OCI-LY1 (cell line): Measurements from ENCODE around the gene ARHGEF12.

Experiments
- H2AFZ ChIP-seq: fragments of 200-600 bp; sonication (generic), shearing (Covaris generic); 2 replicates; pipeline ENCODE4 v1.6.0; 2014; ENCODE audit warnings: antibody characterized with exemption, mild to moderate bottlenecking, low read length
- H3F3A ChIP-seq: fragments of 200-600 bp; sonication (generic), shearing (Covaris generic); 2 replicates; pipeline ENCODE4 v1.6.0; 2014; ENCODE audit warnings: mild to moderate bottlenecking, antibody characterized with exemption, low read length, moderate library complexity; ENCODE audit not compliant: insufficient read depth
- H3K27ac ChIP-seq: fragments of 200-600 bp; sonication (generic); 2 replicates; pipeline ENCODE4 v1.5.1; 2014; ENCODE audit warnings: low read length, mixed run types, mild to moderate bottlenecking, low read depth; ENCODE audit not compliant: poor library complexity, severe bottlenecking
- H3K27me3 ChIP-seq: fragments of 200-600 bp; sonication (generic); 2 replicates; pipeline ENCODE4 v1.6.0; 2014; ENCODE audit warnings: antibody characterized with exemption, mild to moderate bottlenecking, low read length, moderate library complexity; ENCODE audit not compliant: insufficient read depth
- H3K36me3 ChIP-seq: fragments of 200-600 bp; sonication (generic); 2 replicates; pipeline ENCODE4 v1.6.1; 2014; ENCODE audit warnings: mild to moderate bottlenecking, antibody characterized with exemption, low read length, moderate library complexity, mixed read lengths; ENCODE audit not compliant: insufficient read depth
- H3K4me1 ChIP-seq: fragments of 200-600 bp; sonication (generic); 2 replicates; pipeline ENCODE4 v1.5.1; 2014; ENCODE audit warnings: mild to moderate bottlenecking, low read length, moderate library complexity; ENCODE audit not compliant: insufficient read depth, severe bottlenecking
- H3K4me2 ChIP-seq: fragments of 200-600 bp; sonication (generic), shearing (Covaris generic); 2 replicates; pipeline ENCODE4 v1.6.1; 2014; ENCODE audit warnings: low read length
- H3K4me3 ChIP-seq: fragments of 200-600 bp; sonication (generic); 2 replicates; pipeline ENCODE4 v1.5.1; 2014; ENCODE audit warnings: low read length, low read depth, mild to moderate bottlenecking, mixed read lengths; ENCODE audit not compliant: poor library complexity, severe bottlenecking
- H3K79me2 ChIP-seq: fragments of 200-600 bp; shearing (Covaris generic); 2 replicates; pipeline ENCODE4 v1.6.1; 2016; ENCODE audit warnings: mixed run types, low read length, mixed read lengths; ENCODE audit not compliant: insufficient read depth
- H3K9ac ChIP-seq: fragments of 200-600 bp; sonication (generic), shearing (Covaris generic); 2 replicates; pipeline ENCODE4 v1.6.1; 2014; ENCODE audit warnings: mild to moderate bottlenecking, low read length, mixed read lengths
- H3K9me2 ChIP-seq: fragments of 200-600 bp; sonication (generic), shearing (Covaris generic); 2 replicates; pipeline ENCODE4 v1.6.1; 2014; ENCODE audit warnings: low read depth, mild to moderate bottlenecking, low read length, mixed read lengths
- H3K9me3 ChIP-seq: fragments of 200-600 bp; shearing (Covaris generic); 2 replicates; pipeline ENCODE4 v1.6.1; 2014; ENCODE audit warnings: low read length, mixed read lengths
- H4K20me1 ChIP-seq: fragments of 200-600 bp; sonication (generic), shearing (Covaris generic); 2 replicates; pipeline ENCODE4 v1.6.0; 2016; ENCODE audit warnings: mild to moderate bottlenecking, low read length; ENCODE audit not compliant: insufficient read depth
- CTCF ChIP-seq: fragments of 200-600 bp; sonication (generic), shearing (Covaris generic); IDR thresholded peaks from 2 replicates; pipeline ENCODE4 v1.5.1; 2017; ENCODE audit warnings: mild to moderate bottlenecking, antibody characterized with exemption, low read length, moderate library complexity, mixed read lengths
- EZH2 ChIP-seq: fragments of 200-600 bp; sonication (generic), shearing (Covaris generic); IDR thresholded peaks from 2 replicates; pipeline ENCODE4 v1.8.0; 2017; ENCODE audit warnings: borderline replicate concordance, mixed run types, mild to moderate bottlenecking, antibody characterized with exemption, low read length, moderate library complexity, mixed read lengths

The ARHGEF12 gene

GRCh38 chr11:120400564-120401364, 64.6 kb downstream of the ARHGEF12 start:
- H3K4me1 ChIP-seq, result no peaks in the 10 kb centered on the region
- TF ChIP-seq CTCF, result no peak
- no peak for TF ChIP-seq EZH2
- H3K27ac ChIP-seq, result no peak overlapping the region
- H3K79me2 ChIP-seq, result no peaks in the 10 kb centered on the region
- no peaks in the 10 kb centered on the region for H3K9me3 ChIP-seq
- H3F3A ChIP-seq, result no peaks in the 10 kb centered on the region
- no peak overlapping the region for H3K9ac ChIP-seq
- H2AFZ ChIP-seq, result no peak overlapping the region
- no peaks in the 10 kb centered on the region for H3K36me3 ChIP-seq
- H4K20me1 ChIP-seq, result no peaks in the 10 kb centered on the region
- no peak overlapping the region for H3K4me2 ChIP-seq
- H3K9me2 ChIP-seq, result no peaks in the 10 kb centered on the region
- no peaks in the 10 kb centered on the region for H3K27me3 ChIP-seq
- H3K4me3 ChIP-seq, result no peak overlapping the region

- H3K27ac ChIP-seq, result no peak overlapping the region
- no peaks in the 10 kb centered on the region for H3K27me3 ChIP-seq
- H3K9me3 ChIP-seq, result no peaks in the 10 kb centered on the region
- no peaks in the 10 kb centered on the region for H3K4me1 ChIP-seq
- H3F3A ChIP-seq, result no peaks in the 10 kb centered on the region
- no peak overlapping the region for H2AFZ ChIP-seq
- no peaks in the 10 kb centered on the region for H4K20me1 ChIP-seq
- no peak overlapping the region for H3K9ac ChIP-seq
- TF ChIP-seq CTCF (no peak), EZH2 (no peak)
- H3K9me2 ChIP-seq, result no peaks in the 10 kb centered on the region
- no peak overlapping the region for H3K4me3 ChIP-seq
- H3K79me2 ChIP-seq, result no peaks in the 10 kb centered on the region
- H3K36me3 ChIP-seq, result no peaks in the 10 kb centered on the region
- no peak overlapping the region for H3K4me2 ChIP-seq
These were observed 65.3 kb downstream of the ARHGEF12 start for GRCh38 chr11:120401506-120401905.

GRCh38 chr11:120403966-120404365, 67.8 kb downstream of the ARHGEF12 start:
- no peak overlapping the region for H3K9ac ChIP-seq

More at GRCh38 chr11:120403966-120404365, 67.8 kb downstream of the ARHGEF12 start:
- H3K9me3 ChIP-seq, result no peaks in the 10 kb centered on the region
- no peaks in the 10 kb centered on the region for H4K20me1 ChIP-seq
- H3K27ac ChIP-seq, result no peak overlapping the region
- TF ChIP-seq CTCF (no peak), EZH2 (no peak)
- H3K4me2 ChIP-seq, result no peak overlapping the region
- no peaks in the 10 kb centered on the region for H3K79me2 ChIP-seq
- H2AFZ ChIP-seq, result no peak overlapping the region
- H3K4me3 ChIP-seq, result no peak overlapping the region
- no peaks in the 10 kb centered on the region for H3K36me3 ChIP-seq
- H3F3A ChIP-seq, result no peaks in the 10 kb centered on the region
- H3K4me1 ChIP-seq, result no peaks in the 10 kb centered on the region
- no peaks in the 10 kb centered on the region for H3K9me2 ChIP-seq
- H3K27me3 ChIP-seq, result no peaks in the 10 kb centered on the region
